ENCODE results near the gene JADE1.

Gene JADE1

GRCh38 chr4:128841402-128841801, 31.9 kb downstream of the JADE1 start:
- no peak for DNase-seq (ENCODE audit: low spot score in 2 of 2)
- H3K4me3 Mint-ChIP-seq, result no peak overlapping the region
- no peaks in the 10 kb centered on the region for H3K27me3 Mint-ChIP-seq
- H3K36me3 Mint-ChIP-seq, result peaks cover 32% of the 10 kb centered on the region
- H3K27ac Mint-ChIP-seq, result peak overlapping the region; percentile 62
- peaks cover 27% of the 10 kb centered on the region for H3K4me1 Mint-ChIP-seq
- ATAC-seq (ENCODE audit: low read depth), result no peak
- no peaks in the 10 kb centered on the region for H3K9me3 Mint-ChIP-seq

DNA sequence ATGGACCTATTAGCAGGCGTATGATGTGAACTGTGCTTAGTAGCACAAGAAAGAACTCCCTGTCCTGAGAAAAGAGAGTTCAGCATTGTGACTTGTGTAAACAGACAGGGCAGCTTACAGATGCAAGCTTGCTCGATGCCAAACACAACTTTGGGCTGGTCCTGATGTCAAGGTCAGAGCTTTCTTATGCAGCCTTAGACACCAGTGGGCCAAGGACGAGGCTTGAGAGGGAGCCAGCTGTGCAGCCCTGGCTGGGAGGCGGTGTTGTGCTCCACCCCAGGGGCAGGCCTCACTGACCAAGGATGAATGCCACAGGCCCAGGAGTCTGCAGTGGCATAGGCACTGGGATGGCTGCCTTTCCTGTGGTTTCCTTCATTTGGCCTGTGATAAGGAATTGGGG, 35.4 kb downstream of the JADE1 start:
- Mint-ChIP-seq H3K36me3 (peaks cover 51% of the 10 kb centered on the region), H3K9me3 (no peaks in the 10 kb centered on the region), H3K27ac (no peak overlapping the region), H3K27me3 (no peaks in the 10 kb centered on the region), H3K4me3 (no peak overlapping the region), H3K4me1 (peaks cover 12% of the 10 kb centered on the region)
- ATAC-seq (ENCODE audit: low read depth), result no peak
- DNase-seq (ENCODE audit: low spot score in 2 of 2), result no peak

GRCh38 chr4:128846063-128846462, 36.6 kb downstream of the JADE1 start:
- ATAC-seq (ENCODE audit: low read depth), result no peak
- DNase-seq (ENCODE audit: low spot score in 2 of 2), result no peak
- Mint-ChIP-seq H3K4me3 (no peak overlapping the region), H3K36me3 (peaks cover 56% of the 10 kb centered on the region), H3K27me3 (no peaks in the 10 kb centered on the region), H3K9me3 (no peaks in the 10 kb centered on the region), H3K27ac (no peak overlapping the region), H3K4me1 (peaks cover 7% of the 10 kb centered on the region)

DNA sequence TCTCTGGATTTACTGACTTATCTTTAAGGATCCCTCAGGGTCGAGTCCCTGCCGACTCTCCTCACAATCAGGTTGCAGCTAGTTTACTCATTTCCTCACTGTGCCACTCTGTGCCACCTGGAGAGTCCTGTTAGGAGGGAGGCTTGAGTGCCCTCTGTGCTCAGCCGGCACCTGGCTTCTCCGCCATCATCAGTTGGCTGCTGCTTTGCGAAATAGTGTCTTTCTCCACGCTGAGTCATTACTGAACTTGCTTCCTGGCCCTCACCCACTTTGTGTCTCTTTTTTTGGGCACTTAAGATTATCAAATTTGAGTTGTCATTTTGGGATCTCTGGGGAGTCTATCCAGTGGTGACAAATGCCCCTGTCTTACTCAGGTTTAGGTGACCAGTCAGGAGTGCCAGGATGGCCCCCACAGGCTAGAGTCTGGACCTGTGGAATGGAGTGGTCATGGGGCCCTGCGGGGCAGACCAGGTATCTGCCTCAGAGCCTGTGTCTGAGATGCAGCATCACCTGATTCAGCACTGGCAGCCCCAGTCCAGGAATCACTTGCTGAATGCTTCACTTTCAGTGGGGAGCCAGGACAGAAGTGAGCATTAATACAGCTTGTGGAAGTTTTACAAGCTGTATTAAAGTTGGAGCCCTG, 37.7 kb downstream of the JADE1 start:
- Mint-ChIP-seq H3K36me3 (peaks cover 55% of the 10 kb centered on the region), H3K4me3 (no peak overlapping the region)
- no peak for DNase-seq (ENCODE audit: low spot score in 2 of 2)

DNA sequence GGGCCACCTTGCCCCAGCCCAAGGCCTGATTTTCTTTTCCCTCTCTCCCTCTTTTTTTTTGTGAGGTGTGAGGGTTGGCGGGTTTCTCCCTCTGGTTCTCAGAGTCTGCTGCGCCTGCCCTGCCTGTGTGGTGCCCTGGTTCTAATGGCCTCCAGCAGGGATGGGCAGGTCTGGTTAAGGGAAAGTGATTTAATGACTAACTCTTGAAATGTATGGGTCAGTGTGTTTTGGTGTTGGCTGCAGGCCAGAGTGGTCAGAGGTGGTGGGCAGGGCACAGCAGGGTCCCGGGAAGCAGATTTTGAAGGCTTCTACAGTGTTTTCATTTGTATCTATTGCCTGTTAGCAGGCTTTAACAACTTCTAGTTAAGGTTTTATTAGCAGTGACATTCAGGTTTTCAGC, 39.0 kb downstream of the JADE1 start:
- DNase-seq (ENCODE audit: low spot score in 2 of 2) (no peak), ATAC-seq (ENCODE audit: low read depth) (no peak)
- H3K4me1 Mint-ChIP-seq, result no peaks in the 10 kb centered on the region
- H3K4me3 Mint-ChIP-seq, result no peak overlapping the region
- H3K27me3 Mint-ChIP-seq, result no peaks in the 10 kb centered on the region
- peaks cover 50% of the 10 kb centered on the region for H3K36me3 Mint-ChIP-seq
- H3K27ac Mint-ChIP-seq, result no peak overlapping the region
- no peaks in the 10 kb centered on the region for H3K9me3 Mint-ChIP-seq

More for the DNA sequence above, 37.7 kb downstream of the JADE1 start:
- H3K27me3 Mint-ChIP-seq, result no peaks in the 10 kb centered on the region
- ATAC-seq (ENCODE audit: low read depth), result no peak
- no peaks in the 10 kb centered on the region for H3K9me3 Mint-ChIP-seq
- H3K4me1 Mint-ChIP-seq, result no peaks in the 10 kb centered on the region
- peak overlapping the region; percentile 16 for H3K27ac Mint-ChIP-seq

GRCh38 chr4:128850252-128850651, 40.8 kb downstream of the JADE1 start:
- H3K4me3 Mint-ChIP-seq, result no peak overlapping the region
- H3K4me1 Mint-ChIP-seq, result peaks cover 9% of the 10 kb centered on the region
- no peak for DNase-seq (ENCODE audit: low spot score in 2 of 2)
- H3K27me3 Mint-ChIP-seq, result no peaks in the 10 kb centered on the region
- no peak for ATAC-seq (ENCODE audit: low read depth)
- no peaks in the 10 kb centered on the region for H3K9me3 Mint-ChIP-seq
- no peak overlapping the region for H3K27ac Mint-ChIP-seq
- peaks cover 48% of the 10 kb centered on the region for H3K36me3 Mint-ChIP-seq

GRCh38 chr4:128853741-128854140, 44.2 kb downstream of the JADE1 start:
- ATAC-seq (ENCODE audit: low read depth) (no peak), DNase-seq (ENCODE audit: low spot score in 2 of 2) (no peak)
- Mint-ChIP-seq H3K4me3 (no peak overlapping the region), H3K36me3 (peaks cover 47% of the 10 kb centered on the region), H3K27ac (peak overlapping the region; percentile 89), H3K9me3 (no peaks in the 10 kb centered on the region), H3K4me1 (peaks cover 10% of the 10 kb centered on the region), H3K27me3 (no peaks in the 10 kb centered on the region)

DNA sequence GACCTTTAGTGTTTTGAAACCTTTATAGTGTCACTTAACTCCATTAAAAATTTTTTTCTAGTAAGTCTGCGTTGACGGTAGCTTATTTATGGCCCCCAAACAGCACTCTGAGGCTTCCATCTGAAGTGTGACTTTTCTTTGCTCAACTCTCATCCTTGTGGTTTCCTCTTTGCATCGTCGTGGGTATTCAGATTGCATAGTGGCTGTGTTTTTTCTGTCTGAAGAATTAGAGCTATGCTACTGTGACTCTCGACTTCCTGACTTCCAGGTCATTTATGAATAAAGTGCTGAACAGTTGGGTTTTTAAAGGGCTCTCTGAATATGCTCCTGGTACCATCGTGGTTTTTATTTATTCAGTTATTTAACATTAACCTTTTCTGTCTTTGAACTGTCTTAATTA, 44.9 kb downstream of the JADE1 start:
- ATAC-seq (ENCODE audit: low read depth) (no peak), DNase-seq (ENCODE audit: low spot score in 2 of 2) (no peak)
- H3K27ac Mint-ChIP-seq, result peak overlapping the region; percentile 89
- no peaks in the 10 kb centered on the region for H3K27me3 Mint-ChIP-seq
- no peaks in the 10 kb centered on the region for H3K9me3 Mint-ChIP-seq
- H3K4me3 Mint-ChIP-seq, result no peak overlapping the region
- peaks cover 49% of the 10 kb centered on the region for H3K36me3 Mint-ChIP-seq
- H3K4me1 Mint-ChIP-seq, result peaks cover 14% of the 10 kb centered on the region

DNA sequence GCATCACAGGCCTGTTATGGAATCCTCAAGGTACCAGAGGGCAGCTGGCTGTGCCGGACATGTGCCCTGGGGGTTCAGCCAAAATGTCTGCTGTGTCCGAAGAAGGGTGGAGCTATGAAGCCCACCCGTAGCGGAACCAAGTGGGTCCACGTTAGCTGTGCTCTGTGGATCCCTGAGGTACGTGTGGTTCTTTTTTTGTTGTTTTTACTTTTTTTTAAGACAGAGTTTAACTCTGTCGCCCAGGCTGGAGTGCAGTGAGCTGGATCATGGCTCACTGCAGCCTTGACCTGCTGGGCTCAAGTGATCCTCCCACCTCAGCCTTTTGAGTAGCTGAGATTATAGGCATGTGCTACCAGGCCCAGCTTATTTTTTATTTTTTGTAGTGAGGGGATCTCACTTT, 46.1 kb downstream of the JADE1 start:
- Mint-ChIP-seq H3K4me3 (no peak overlapping the region), H3K36me3 (peaks cover 45% of the 10 kb centered on the region), H3K4me1 (peaks cover 14% of the 10 kb centered on the region), H3K27me3 (no peaks in the 10 kb centered on the region), H3K9me3 (no peaks in the 10 kb centered on the region), H3K27ac (no peak overlapping the region)
- ATAC-seq (ENCODE audit: low read depth) (no peak), DNase-seq (ENCODE audit: low spot score in 2 of 2) (no peak)

- Mint-ChIP-seq H3K27me3 (no peaks in the 10 kb centered on the region), H3K9me3 (no peaks in the 10 kb centered on the region), H3K36me3 (peaks cover 45% of the 10 kb centered on the region), H3K4me3 (no peak overlapping the region), H3K4me1 (peaks cover 14% of the 10 kb centered on the region), H3K27ac (no peak overlapping the region)
- no peak for ATAC-seq (ENCODE audit: low read depth)
- no peak for DNase-seq (ENCODE audit: low spot score in 2 of 2)
These were observed 46.7 kb downstream of the JADE1 start for GRCh38 chr4:128856246-128856645.

DNA sequence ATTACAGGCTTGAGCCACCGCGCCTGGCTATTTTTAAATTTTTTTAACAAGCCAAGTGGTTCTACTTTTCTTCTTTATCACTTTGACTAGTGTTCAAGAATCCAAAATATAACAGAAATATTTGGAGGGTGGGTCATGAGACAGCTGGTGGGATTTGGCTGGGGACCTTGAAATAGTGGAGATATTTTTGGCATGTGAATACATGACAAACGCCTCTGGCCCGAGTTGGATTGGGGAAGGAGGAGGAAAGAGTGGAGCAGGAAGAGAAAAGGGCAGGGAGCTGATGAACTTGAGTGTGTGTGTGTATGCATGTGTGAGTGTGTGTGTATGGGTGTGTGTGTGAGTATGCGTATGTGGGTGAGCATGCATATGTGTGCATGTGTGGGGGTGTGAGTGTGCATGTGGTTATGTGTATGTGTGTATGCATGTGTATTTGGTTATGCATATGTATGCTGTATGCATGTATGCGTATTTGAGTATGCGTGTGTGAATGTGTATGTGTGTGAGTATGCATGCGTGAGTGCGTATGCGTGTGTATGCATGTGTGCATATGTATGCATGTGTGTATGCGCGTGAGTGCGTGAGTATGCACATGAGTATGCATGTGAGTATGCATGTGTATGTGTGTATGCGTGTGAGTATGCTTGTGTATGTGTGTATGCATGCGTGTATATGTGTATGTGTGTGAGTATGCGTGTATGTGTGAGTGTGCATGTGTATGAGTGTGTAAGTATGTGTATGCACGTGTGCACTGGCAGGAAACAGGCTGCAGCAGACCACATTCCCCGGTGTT, 49.6 kb downstream of the JADE1 start:
- H3K9me3 Mint-ChIP-seq, result no peaks in the 10 kb centered on the region
- peaks cover 41% of the 10 kb centered on the region for H3K36me3 Mint-ChIP-seq
- DNase-seq (ENCODE audit: low spot score in 2 of 2), result no peak
- H3K27me3 Mint-ChIP-seq, result no peaks in the 10 kb centered on the region
- H3K4me3 Mint-ChIP-seq, result no peak overlapping the region
- ATAC-seq (ENCODE audit: low read depth), result no peak
- peak overlapping the region; percentile 14 for H3K27ac Mint-ChIP-seq
- H3K4me1 Mint-ChIP-seq, result peaks cover 26% of the 10 kb centered on the region

GRCh38 chr4:128859887-128860677, 50.6 kb downstream of the JADE1 start:
- Mint-ChIP-seq H3K4me3 (no peak overlapping the region), H3K27me3 (no peaks in the 10 kb centered on the region), H3K27ac (peak overlapping the region; percentile 14), H3K4me1 (peaks cover 20% of the 10 kb centered on the region), H3K36me3 (peaks cover 37% of the 10 kb centered on the region), H3K9me3 (no peaks in the 10 kb centered on the region)
- ATAC-seq (ENCODE audit: low read depth), result no peak
- DNase-seq (ENCODE audit: low spot score in 2 of 2), result no peak

GRCh38 chr4:128861856-128862518, 52.5 kb downstream of the JADE1 start:
- Mint-ChIP-seq H3K9me3 (no peaks in the 10 kb centered on the region), H3K27ac (peak overlapping the region; percentile 83), H3K4me3 (no peak overlapping the region), H3K36me3 (peaks cover 34% of the 10 kb centered on the region), H3K4me1 (peaks cover 24% of the 10 kb centered on the region), H3K27me3 (no peaks in the 10 kb centered on the region)
- DNase-seq (ENCODE audit: low spot score in 2 of 2) (no peak), ATAC-seq (ENCODE audit: low read depth) (no peak)

All from memory B cell (primary cell).